NCI-H82 (cell line): ENCODE data around the gene EXT2.

Source experiments
- DNase-seq: peaks from one replicate; lab custom pipeline; 2025; lab: John Stamatoyannopoulos, UW

EXT2 gene

DNA sequence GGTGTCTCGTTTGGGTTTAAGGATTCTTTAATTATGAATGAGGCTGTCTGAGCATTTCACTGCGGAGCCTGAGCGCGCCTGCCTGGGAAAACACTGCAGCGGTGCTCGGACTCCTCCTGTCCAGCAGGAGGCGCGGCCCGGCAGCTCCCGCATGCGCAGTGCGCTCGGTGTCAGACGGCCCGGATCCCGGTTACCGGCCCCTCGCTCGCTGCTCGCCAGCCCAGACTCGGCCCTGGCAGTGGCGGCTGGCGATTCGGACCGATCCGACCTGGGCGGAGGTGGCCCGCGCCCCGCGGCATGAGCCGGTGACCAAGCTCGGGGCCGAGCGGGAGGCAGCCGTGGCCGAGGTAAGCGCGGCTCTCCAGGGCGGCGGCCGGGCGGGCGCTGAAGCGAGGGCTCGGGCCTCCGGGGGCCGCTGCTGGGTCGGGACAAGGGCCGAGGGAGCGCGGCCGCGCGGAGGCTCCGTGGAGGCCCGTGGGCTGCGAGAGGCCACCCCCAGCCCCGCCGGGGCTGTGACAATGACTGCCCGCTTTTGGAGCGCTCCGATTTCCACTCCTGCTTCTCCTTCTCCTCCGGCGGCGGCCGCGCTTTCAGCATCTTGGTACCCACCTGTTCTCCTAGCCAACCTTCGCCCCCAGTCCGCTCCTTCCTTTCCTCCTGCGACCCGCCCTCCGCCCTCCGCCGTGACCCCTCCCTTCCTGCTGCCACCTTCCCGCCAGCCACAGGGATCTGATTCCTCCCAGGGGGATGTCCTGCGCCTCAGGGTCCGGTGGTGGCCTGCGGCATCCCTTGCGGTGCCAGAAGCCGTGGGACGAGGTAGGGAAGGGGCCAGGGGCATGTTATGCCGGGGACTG is at the start of gene EXT2:
Gene EXT2 (plus strand): TSS at position 173 of the 854 bp plus-strand sequence. CDS start 12,035 bp downstream, outside the sequence.
- DNase-seq, result peak; percentile 83

DNA sequence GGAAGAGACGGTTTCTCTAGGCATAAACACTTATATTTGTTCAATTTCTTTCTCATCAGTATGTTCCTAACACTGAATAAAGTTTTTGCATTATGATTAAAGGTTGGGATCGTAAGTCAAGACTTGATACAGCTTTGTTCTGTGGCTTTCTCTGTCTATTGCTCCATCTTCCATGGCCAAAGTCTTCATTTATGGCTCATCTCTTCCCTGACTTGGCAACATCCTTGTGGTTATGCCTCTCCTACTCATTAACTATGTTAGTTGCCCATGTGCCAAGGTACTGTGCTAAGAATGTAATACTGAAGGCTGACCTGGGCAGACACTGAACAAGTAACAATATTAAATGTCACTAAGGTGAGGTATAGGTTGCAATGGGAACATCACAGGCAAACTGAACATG is 49.3 kb upstream of the EXT2 start:
- DNase-seq, result no peak

GRCh38 chr11:44047298-44047697 is 48.2 kb upstream of the EXT2 start:
- no peak for DNase-seq

DNA sequence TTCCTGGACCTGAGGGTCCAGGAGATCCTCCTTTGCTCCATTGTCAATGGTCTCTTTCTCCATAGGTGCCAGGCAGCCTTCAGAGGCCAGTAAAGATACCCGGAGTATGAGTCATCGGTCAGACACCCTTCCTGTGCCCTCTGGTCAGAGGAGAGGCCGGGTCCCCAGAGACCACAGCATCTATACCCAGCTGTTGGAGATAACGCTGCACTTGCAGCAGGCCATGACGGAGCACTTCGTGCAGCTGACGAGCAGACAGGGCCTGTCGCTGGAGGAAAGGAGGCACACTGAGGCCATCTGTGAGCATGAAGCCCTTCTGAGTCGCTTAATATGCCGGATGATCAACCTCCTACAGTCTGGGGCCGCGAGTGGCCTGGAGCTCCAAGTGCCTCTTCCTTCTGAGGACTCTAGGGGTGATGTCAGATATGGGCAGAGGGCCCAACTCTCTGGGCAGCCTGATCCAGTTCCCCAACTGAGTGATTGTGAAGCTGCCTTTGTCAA is 47.5 kb upstream of the EXT2 start, which contains the start of gene ACCSL:
Gene ACCSL (plus strand): TSS at position 51 of the 501 bp plus-strand sequence. CDS start 56 bp downstream, at position 107.
- no peak for DNase-seq

GRCh38 chr11:44049832-44050231 is 45.6 kb upstream of the EXT2 start:
- DNase-seq, result no peak

DNA sequence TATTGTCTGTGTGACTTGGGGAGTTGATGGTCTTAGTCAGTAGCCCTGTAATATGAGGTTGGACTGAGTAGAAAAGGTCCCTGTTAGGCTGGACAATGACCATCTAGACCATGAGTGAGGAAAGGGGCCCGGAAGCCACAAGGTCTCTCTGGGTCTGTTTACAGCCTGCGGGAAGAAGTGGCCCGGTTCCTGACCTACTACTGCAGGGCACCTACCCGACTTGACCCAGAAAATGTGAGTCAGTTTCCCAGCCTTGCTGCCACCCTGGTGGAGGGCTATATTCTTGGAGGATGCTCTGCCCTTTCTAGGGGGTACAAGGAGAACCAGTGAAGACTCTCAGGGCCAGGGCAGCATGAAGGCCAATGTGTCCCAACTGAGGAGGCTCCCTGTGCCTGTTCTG is 44.3 kb upstream of the EXT2 start:
- no peak for DNase-seq

DNA sequence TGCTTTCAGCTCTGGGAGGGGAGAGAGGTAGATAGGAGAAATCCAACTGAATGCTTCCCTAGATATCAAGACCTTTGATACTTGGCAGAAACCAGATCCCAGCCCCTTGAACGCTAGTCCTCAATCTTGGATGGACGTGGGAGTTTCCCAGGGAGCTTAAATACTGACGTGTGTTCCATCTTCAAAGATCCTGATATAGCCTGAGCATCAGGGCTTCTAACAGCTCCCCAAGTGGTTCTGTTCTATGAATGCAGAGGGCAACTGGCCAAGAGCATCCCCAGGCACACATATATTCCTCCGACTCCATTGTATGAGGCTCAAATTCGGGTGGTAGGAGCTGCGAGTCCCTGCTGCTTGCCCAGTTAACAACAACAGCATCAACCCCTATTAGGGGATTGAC is 38.1 kb upstream of the EXT2 start:
- no peak for DNase-seq

DNA sequence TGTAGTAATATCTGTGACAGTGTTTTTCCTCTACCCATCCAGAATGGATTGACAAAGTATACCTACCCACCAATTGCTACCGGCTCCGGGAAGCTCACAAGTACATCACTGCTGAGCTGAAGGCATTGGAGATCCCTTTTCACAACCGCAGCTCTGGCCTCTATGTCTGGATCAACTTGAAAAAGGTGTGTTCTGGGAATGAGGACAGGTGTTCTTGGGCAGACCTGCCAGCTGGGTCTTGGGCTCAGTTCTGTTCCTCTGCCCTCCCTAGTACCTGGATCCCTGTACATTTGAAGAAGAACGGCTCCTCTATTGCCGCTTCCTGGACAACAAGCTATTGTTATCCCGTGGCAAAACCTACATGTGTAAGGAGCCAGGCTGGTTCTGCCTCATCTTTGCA is 37.2 kb upstream of the EXT2 start:
- DNase-seq, result no peak

- no peak for DNase-seq
Measured at GRCh38 chr11:44065161-44065661, 30.3 kb upstream of the EXT2 start.

DNA sequence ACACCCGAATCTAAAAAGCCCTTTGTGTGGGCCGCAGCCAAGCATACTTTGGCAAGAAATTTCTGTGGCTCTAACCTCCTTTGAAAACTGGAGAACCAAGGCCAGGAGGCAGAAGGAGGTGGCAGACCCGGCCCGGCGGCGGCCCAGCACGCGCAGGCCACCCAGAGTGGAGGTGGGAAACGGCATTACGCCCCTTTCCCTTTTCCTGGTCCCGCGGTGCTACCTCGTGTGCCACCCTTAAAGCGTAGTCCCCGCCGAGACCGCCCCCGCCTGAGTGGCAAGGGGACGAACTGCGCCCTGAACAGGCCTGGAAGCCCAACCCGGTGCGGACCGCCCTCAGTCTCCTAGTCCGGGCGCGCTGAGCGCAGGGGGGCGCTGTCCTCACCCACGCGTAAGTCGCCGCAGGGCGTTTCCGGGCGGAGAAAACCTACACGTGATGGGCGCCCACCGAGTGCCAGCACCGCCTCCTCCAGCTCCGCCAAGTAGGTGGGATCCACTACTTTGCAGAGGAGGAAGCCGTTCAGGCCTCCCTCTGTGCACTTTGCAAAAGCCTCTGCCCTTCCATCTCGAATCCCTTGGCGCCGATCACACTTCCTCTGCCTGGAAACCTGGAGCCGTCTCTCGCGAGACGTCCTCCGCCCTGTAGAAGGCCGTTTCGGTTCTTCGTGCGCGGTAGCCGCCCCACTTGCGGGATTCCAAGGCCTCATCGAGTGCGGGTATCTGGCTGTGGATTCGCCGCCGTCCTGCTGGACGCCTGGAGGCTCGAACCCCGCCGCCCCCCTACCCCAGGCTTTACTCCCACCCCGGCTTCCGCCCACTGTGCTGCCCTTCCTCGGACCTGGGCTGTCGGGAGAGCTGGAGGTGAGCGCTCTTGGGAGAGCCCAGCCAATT is 29.4 kb upstream of the EXT2 start, which contains the start of gene ACCS:
Gene ACCS (plus strand): TSS at position 430 of the 891 bp plus-strand sequence. CDS start 1,358 bp downstream, outside the sequence.
- DNase-seq, result no peak

DNA sequence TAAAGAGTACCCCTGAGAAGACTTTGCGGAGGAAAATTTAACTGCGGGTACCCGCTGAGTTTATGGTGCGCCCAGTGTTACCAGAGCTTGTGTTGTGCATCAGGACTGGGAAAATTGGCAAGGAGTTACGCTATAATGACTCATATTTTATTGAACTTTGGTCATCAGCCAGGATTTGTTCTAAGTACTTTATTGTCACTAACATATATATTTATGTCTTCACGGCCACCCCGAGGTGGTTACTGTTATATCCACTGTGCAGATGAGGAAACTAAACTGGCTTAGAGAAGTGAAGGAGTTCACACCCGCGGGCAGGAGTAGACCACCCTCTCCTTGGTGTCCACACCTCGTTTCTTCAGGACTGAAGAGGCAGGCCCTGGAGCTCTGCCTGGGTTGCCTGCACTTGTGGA is 28.7 kb upstream of the EXT2 start:
- no peak for DNase-seq

DNA sequence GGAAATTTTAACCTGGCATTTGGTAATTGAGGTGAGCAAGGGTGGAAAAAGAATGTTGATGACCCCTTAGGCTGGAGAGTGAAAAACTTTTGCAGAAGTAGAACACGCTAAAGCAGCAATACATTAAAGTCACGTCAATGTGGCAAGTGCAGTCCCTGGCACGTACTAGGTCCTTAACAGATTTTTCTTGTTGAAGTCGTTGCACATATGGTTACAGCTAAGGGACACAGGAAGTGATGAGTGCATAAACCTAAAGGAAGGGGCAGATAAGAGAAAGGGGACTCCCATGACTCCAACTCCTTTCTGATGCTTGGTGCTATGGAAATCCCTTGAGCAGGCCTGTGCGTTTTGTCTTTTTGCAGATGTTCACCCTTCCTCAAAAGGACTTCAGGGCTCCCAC is 28.2 kb upstream of the EXT2 start:
- no peak for DNase-seq

DNA sequence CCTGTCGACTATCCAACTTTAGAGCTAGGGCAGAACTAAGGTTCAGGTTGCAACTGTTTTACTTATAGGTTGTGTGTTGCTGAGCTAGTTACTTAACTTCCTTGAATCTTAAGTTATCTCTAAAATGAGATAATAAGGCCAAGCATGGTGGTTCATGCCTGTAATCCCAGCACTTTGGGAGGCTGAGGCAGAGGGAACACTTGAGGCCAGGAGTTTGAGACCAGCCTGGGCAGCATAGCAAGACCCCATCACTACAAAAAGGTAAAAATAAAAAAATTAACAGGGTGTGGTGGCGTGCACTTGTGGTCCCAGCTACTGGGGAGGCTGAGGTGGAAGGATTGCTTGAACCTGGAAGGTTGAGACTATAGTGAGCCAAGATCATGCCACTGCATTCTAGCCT is 27.3 kb upstream of the EXT2 start:
- DNase-seq, result no peak

- no peak for DNase-seq
Measured at GRCh38 chr11:44071157-44071556, 24.3 kb upstream of the EXT2 start.

GRCh38 chr11:44072757-44073658 is 22.5 kb upstream of the EXT2 start:
- DNase-seq, result no peak

DNA sequence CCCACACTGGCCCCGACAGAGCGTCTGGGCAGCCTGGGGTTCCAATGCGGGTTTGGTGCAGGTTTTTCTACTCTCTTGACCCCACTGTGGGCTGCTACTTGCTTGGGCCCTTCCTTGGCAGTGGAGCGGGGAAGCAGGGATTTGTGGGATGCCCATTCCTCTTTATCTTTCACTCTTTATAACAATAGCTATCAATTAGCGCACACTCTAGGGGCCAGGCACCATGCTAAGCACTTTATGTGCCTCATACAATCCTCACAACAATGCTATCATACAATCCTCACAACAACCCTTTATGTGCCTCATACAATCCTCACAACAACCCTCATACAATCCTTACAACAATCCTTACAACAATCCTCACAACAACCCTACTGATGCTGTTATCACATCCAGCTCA is 16.7 kb upstream of the EXT2 start:
- DNase-seq, result no peak

DNA sequence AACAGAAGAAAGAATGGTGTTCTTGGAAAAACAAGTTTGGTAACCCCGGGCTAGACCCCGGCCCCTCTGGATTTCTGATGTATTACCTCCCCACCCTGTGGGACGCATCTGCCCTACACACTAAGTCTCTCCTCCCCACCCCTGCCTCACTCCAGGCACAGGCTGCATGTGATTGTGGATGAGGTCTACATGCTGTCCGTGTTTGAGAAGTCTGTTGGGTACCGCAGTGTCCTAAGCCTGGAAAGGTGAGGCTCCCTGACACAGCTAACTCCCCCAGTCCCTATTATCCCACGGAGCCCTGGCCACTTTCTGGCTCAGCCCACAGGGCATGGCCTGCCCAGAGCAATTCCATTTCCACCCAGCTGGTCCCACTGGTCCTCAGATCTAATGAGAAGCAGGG is 16.1 kb upstream of the EXT2 start:
- no peak for DNase-seq

GRCh38 chr11:44080951-44081350 is 14.5 kb upstream of the EXT2 start:
- no peak for DNase-seq

DNA sequence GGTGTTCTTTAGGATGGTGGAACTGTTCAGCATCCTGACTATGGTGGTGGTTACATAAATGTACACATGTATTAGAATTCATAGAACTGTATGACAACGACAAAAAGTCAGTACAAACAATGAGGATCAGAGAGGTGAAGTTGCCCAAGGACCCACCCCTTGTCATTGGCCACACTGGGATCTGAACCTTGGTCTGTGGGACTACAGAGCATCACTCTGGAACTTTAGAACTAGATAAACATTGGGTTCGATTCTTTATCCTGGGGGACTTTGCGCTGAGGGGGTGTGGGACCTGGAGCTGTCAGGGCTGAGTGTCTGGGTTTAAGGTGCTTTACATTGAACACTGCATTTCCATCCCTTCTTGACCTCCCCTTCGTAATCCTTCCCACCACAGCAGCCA is 12.8 kb upstream of the EXT2 start:
- no peak for DNase-seq

DNA sequence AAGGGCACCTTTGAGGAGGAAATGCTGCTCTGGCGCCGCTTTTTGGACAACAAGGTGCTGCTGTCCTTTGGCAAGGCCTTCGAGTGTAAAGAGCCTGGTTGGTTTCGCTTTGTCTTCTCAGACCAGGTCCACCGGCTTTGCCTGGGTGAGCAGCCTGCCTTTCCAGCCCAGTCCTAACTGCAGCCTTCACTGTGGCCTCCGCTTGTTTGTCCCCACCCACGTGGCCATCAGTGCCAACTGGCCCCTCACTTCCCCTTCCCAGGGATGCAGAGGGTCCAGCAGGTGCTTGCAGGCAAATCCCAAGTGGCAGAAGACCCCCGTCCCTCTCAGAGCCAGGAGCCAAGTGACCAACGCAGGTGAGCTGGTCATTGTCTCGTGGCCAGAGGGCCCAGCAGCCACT is 12.0 kb upstream of the EXT2 start:
- no peak for DNase-seq

DNA sequence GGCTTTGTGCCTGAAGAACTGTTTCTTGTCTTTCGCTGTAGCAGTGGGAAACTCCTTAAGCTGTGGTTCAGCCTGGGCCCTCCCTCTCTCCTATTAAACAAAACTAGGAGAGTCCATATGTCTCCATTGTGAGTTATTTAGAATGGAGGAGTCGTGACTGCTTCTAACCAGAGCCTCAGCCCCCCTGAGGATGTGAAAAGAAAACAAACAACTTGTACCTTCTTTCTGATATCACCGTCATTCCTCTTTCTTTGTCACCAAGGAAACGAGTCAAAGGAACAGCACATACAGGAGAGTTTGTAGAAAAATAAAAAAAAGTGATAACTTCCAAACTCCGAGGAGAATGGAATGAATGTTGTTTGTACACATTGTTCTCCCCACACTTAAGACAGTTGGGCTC is 11.6 kb upstream of the EXT2 start:
- DNase-seq, result no peak
